ENCODE results near the gene NPLOC4.

DNA sequence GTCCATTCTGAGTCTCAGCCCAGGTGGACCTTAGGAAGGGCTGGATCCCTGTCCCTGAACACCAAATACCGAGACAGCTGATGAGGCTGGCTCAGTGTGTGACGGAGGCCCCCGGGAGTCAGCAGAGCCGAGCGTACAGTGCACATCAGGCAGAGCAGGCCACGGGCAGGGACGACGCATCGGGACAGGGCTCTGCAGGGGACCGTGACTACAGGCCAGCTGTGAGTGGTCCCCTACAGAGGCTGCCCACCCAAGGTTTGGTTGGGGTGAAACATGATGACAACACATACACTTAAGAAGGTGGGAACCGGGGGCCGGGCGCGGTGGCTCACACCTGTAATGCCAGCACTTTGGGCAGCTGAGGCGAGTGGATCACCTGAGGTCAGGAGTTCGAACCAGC, 36.0 kb upstream of the NPLOC4 start:
- TF ChIP-seq, protein P1, sequence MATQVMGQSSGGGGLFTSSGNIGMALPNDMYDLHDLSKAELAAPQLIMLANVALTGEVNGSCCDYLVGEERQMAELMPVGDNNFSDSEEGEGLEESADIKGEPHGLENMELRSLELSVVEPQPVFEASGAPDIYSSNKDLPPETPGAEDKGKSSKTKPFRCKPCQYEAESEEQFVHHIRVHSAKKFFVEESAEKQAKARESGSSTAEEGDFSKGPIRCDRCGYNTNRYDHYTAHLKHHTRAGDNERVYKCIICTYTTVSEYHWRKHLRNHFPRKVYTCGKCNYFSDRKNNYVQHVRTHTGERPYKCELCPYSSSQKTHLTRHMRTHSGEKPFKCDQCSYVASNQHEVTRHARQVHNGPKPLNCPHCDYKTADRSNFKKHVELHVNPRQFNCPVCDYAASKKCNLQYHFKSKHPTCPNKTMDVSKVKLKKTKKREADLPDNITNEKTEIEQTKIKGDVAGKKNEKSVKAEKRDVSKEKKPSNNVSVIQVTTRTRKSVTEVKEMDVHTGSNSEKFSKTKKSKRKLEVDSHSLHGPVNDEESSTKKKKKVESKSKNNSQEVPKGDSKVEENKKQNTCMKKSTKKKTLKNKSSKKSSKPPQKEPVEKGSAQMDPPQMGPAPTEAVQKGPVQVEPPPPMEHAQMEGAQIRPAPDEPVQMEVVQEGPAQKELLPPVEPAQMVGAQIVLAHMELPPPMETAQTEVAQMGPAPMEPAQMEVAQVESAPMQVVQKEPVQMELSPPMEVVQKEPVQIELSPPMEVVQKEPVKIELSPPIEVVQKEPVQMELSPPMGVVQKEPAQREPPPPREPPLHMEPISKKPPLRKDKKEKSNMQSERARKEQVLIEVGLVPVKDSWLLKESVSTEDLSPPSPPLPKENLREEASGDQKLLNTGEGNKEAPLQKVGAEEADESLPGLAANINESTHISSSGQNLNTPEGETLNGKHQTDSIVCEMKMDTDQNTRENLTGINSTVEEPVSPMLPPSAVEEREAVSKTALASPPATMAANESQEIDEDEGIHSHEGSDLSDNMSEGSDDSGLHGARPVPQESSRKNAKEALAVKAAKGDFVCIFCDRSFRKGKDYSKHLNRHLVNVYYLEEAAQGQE (IDR thresholded peaks at IDR 0.05; ENCODE audit: insufficient read depth in 1 of 2, low read depth in 2 of 2, low read length in 2 of 2), result no peak
- TF ChIP-seq TAF1 (IDR thresholded peaks at IDR 0.05; ENCODE audit: borderline replicate concordance, insufficient read depth, low read length) (no peak), POLR2AphosphoS5 (IDR thresholded peaks at IDR 0.05; ENCODE audit: low read depth, low read length) (no peak), SIN3A (IDR thresholded peaks at IDR 0.05; ENCODE audit: borderline replicate concordance, insufficient read depth, low read length) (no peak)
